A549 (cell line): ENCODE results near the gene GDA. TPM values are rescaled to one million over a fixed set of nuclear protein-coding genes. Genes with fewer than 3 reads are reported as not detected.

Source experiments
- ATAC-seq, 2 experiments: fragments of 200-7000 bp in 1 of 2; fragments of >200 bp in 1 of 2; cut with Nextera tagmentation in 1 of 2; cut with Tn5 transposase in 1 of 2; 3 replicates each; pipeline versions ENCODE4 v1.8.0 to v1.9.1; 2018 to 2020; ENCODE audit warnings: mild to moderate bottlenecking in 1 of 2, moderate library complexity in 1 of 2
- CTCF ChIA-PET: fragments of 300-600 bp; sonication (Branson Sonifier 250); formaldehyde crosslinking; extraction: SDS; loops from one replicate; lab custom pipeline; 2021; ENCODE audit warnings: antibody characterized with exemption, inconsistent platforms; lab: Yijun Ruan, JAX
- POLR2A ChIA-PET: fragments of 350-600 bp; formaldehyde crosslinking; extraction: SDS; loops from one replicate; lab custom pipeline; 2021; ENCODE audit warnings: antibody characterized with exemption, inconsistent platforms; lab: Yijun Ruan, JAX
- DNase-seq, 2 experiments: peaks; one replicate each; pipeline versions ENCODE4 v3.0.0 to v3.0.0-alpha.2; 2011 to 2016; ENCODE audit warnings: low read depth in 1 of 2, low spot score in 1 of 2
- FAIRE-seq: peaks from 2 replicates; lab custom pipeline; 2011; peaks lifted over from hg19 to GRCh38; lab: Jason Lieb, UNC
- H3K27ac ChIP-seq, 2 experiments: fragments of >200 bp; sonication (Bioruptor Twin); formaldehyde crosslinking; 3 replicates each; pipeline ENCODE4 v1.5.1; 2016 to 2017
- H3K4me1 ChIP-seq: fragments of >200 bp; sonication (Bioruptor Twin); formaldehyde crosslinking; 3 replicates; pipeline ENCODE4 v1.6.1; 2016
- H3K4me2 ChIP-seq: fragments of >200 bp; sonication (Bioruptor Twin); formaldehyde crosslinking; 3 replicates; pipeline ENCODE4 v1.6.1; 2016
- H3K4me3 ChIP-seq: fragments of >200 bp; sonication (Bioruptor Twin); formaldehyde crosslinking; 3 replicates; pipeline ENCODE4 v1.5.1; 2016
- H3K9me3 ChIP-seq: fragments of >200 bp; sonication (Bioruptor Twin); formaldehyde crosslinking; 3 replicates; pipeline ENCODE4 v1.6.1; 2016
- ATOH8 ChIP-seq: fragments of 250-450 bp; sonication (Bioruptor Pico); IDR thresholded peaks from 2 replicates; pipeline ENCODE4 v1.5.0; 2020; ENCODE audit warnings: low read depth, mild to moderate bottlenecking, moderate library complexity
- BCL3 ChIP-seq: fragments of >200 bp; sonication (Bioruptor Twin); formaldehyde crosslinking; IDR thresholded peaks from 3 replicates; pipeline ENCODE4 v1.6.1; 2016
- BHLHE40 ChIP-seq: IDR thresholded peaks from 2 replicates; pipeline ENCODE4 v1.6.1; 2012; ENCODE audit warnings: low read depth, low read length, inconsistent platforms
- CEBPB ChIP-seq, 2 experiments: fragments of >200 bp in 1 of 2; sonication (Bioruptor Twin) in 1 of 2; formaldehyde crosslinking in 1 of 2; IDR thresholded peaks; 2 replicates each; pipeline ENCODE4 v1.6.1; 2012 to 2016
- CHD2 ChIP-seq: fragments of 150-350 bp; IDR thresholded peaks from 2 replicates; pipeline ENCODE4 v1.6.1; 2014; ENCODE audit warnings: low read length; ENCODE audit not compliant: partially characterized antibody
- EHF ChIP-seq: fragments of 250-450 bp; sonication (Bioruptor Pico); IDR thresholded peaks from 2 replicates; pipeline ENCODE4 v1.5.0; 2020; ENCODE audit warnings: mild to moderate bottlenecking
- EHMT2 ChIP-seq: fragments of 200-600 bp; sonication (generic); IDR thresholded peaks from 2 replicates; pipeline ENCODE4 v1.6.1; 2016; ENCODE audit warnings: antibody characterized with exemption, low read depth, mild to moderate bottlenecking, moderate library complexity
- ELK1 ChIP-seq: fragments of 150-350 bp; IDR thresholded peaks from 2 replicates; pipeline ENCODE4 v1.6.1; 2014; ENCODE audit warnings: low read depth, mild to moderate bottlenecking, low read length
- ESRRA ChIP-seq: fragments of 150-350 bp; IDR thresholded peaks from 2 replicates; pipeline ENCODE4 v1.6.1; 2014; ENCODE audit warnings: mild to moderate bottlenecking, low read length, borderline replicate concordance
- FOSL2 ChIP-seq, 2 experiments: fragments of 450-650 bp in 1 of 2; fragments of >200 bp in 1 of 2; sonication (Bioruptor Twin) in 1 of 2; formaldehyde crosslinking; IDR thresholded peaks; 2 replicates each; pipeline versions ENCODE4 v1.5.0 to v1.6.1; 2016 to 2020; ENCODE audit warnings: mild to moderate bottlenecking in 1 of 2, moderate library complexity in 1 of 2
- HES2 ChIP-seq: fragments of >200 bp; sonication (Bioruptor Twin); formaldehyde crosslinking; IDR thresholded peaks from 2 replicates; pipeline ENCODE4 v1.6.1; 2016
- HMGXB4 ChIP-seq: fragments of 250-450 bp; sonication (Bioruptor Pico); IDR thresholded peaks from 2 replicates; pipeline ENCODE4 v1.5.0; 2021; ENCODE audit warnings: mild to moderate bottlenecking, moderate library complexity, borderline replicate concordance
- HOXB13 ChIP-seq: fragments of 250-450 bp; sonication (Bioruptor Pico); IDR thresholded peaks from 2 replicates; pipeline ENCODE4 v1.5.0; 2020; ENCODE audit warnings: low read depth, mild to moderate bottlenecking, moderate library complexity
- KDM1A ChIP-seq: fragments of 200-600 bp; sonication (generic); IDR thresholded peaks from 2 replicates; pipeline ENCODE4 v1.6.1; 2016; ENCODE audit warnings: low read depth, mild to moderate bottlenecking
- MAFK ChIP-seq: fragments of 450-650 bp; IDR thresholded peaks from 2 replicates; pipeline ENCODE4 v1.6.1; 2014; ENCODE audit not compliant: partially characterized antibody
- MYC ChIP-seq: IDR thresholded peaks from 2 replicates; pipeline ENCODE4 v1.6.1; 2012; ENCODE audit warnings: mild to moderate bottlenecking, inconsistent platforms, low read length, improper control_type of control experiment, borderline replicate concordance
- PBX3 ChIP-seq: IDR thresholded peaks from 2 replicates; pipeline ENCODE4 v1.6.1; 2012
- RARB ChIP-seq: fragments of 250-450 bp; sonication (Bioruptor Pico); IDR thresholded peaks from 2 replicates; pipeline ENCODE4 v1.8.0; 2021; ENCODE audit warnings: mild to moderate bottlenecking, moderate library complexity
- SMC3 ChIP-seq: fragments of >200 bp; sonication (Bioruptor Twin); formaldehyde crosslinking; IDR thresholded peaks from 3 replicates; pipeline ENCODE4 v1.6.1; 2018; ENCODE audit warnings: inconsistent platforms
- TFCP2L1 ChIP-seq: fragments of 250-450 bp; sonication (Bioruptor Pico); IDR thresholded peaks from 2 replicates; pipeline ENCODE4 v1.5.0; 2021; ENCODE audit warnings: mild to moderate bottlenecking
- TP53 ChIP-seq: fragments of 250-450 bp; sonication (Bioruptor Pico); IDR thresholded peaks from 2 replicates; pipeline ENCODE4 v1.5.0; 2021; ENCODE audit warnings: mild to moderate bottlenecking, moderate library complexity
- ZSCAN20 ChIP-seq: fragments of 250-450 bp; sonication (Bioruptor Pico); IDR thresholded peaks from 2 replicates; pipeline ENCODE4 v1.8.0; 2022; ENCODE audit warnings: mild to moderate bottlenecking, moderate library complexity
- WGBS: methylation state at CpG from one replicate; pipeline ENCODE4 v1.1.6; 2017; ENCODE audit errors: missing lambda C conversion rate; 5-methylcytosine and 5-hydroxymethylcytosine counted together
- polyA plus RNA-seq, 4 experiments: library from polyadenylated mRNA; depleted of rRNA in 3 of 4; stranded (reverse); fragments of >200 nt; fragmentation: RNase III in 1 of 4; extraction: RNeasy Plus Mini Kit Qiagen cat#74134 plus additional on column Dnase treatment in 1 of 4; gene quantifications; 2 replicates in 3 of 4; 3 replicates in 1 of 4; pipeline ENCODE4 v1.2.3, GENCODE V29; 2011 to 2017

The GDA gene
- polyA plus RNA-seq, 2 of the 4 experiments (the other 2 are of a cell fraction) = 0.23 to 1.2 TPM

- H3K4me1 ChIP-seq = no peaks in the 10 kb centered on the region
Observed at GRCh38 chr9:72274441-72274840, 125.2 kb downstream of the GDA start.

GRCh38 chr9:72274916-72275315 is 125.7 kb downstream of the GDA start:
- Histone ChIP-seq H3K4me2 (no peak overlapping the region), H3K9me3 (no peaks in the 10 kb centered on the region), H3K4me3 (no peak overlapping the region), H3K27ac (no peak overlapping the region), H3K4me1 (no peaks in the 10 kb centered on the region)
- ATAC-seq (no peak; a peak in 1 of 6 replicates), FAIRE-seq (no peak), DNase-seq (no peak)
- TF ChIP-seq EHMT2 (no peak), CEBPB (IDR thresholded peaks at IDR 0.05) (no peak), TFCP2L1 (no peak), HES2 (no peak), MAFK (no peak), KDM1A (no peak), RARB (CRISPR knock-in tag) (no peak), HOXB13 (no peak), BHLHE40 (no peak), HMGXB4 (no peak), MYC (no peak), CHD2 (no peak)
- WGBS = 67% methylated on average over 3 of the region's 3 CpGs
- CTCF ChIA-PET = interaction anchor here (1.1 to 17.9 kb wide), 3 partner anchors 235 to 548 kb away, joined by 4 to 340 read pairs (median 275); no protein-coding TSS in a partner anchor
- POLR2A ChIA-PET = no interaction called here

More at GRCh38 chr9:72274441-72274840, 125.2 kb downstream of the GDA start:
- no peak overlapping the region for H3K27ac ChIP-seq
- FAIRE-seq (no peak), DNase-seq (no peak), ATAC-seq (no peak)
- POLR2A ChIA-PET = no interaction called here
- TF ChIP-seq EHMT2 (no peak), TFCP2L1 (no peak), ZSCAN20 (CRISPR knock-in tag) (no peak), EHF (no peak), MAFK (no peak), BCL3 (no peak), PBX3 (no peak), TP53 (CRISPR knock-in tag) (no peak), HES2 (no peak), CEBPB (IDR thresholded peaks at IDR 0.05) (no peak), BHLHE40 (no peak), ELK1 (no peak), ATOH8 (CRISPR knock-in tag) (no peak), ESRRA (no peak), FOSL2 (IDR thresholded peaks at IDR 0.05) (no peak), FOSL2 (CRISPR knock-in tag; IDR thresholded peaks at IDR 0.05) (no peak), SMC3 (no peak)
- H3K4me3 ChIP-seq = no peak overlapping the region
- H3K9me3 ChIP-seq = no peaks in the 10 kb centered on the region
- no peak overlapping the region for H3K4me2 ChIP-seq
- CTCF ChIA-PET = interaction anchor here (0.7 to 17.9 kb wide), 5 partner anchors 9 to 880 kb away, joined by 3 to 340 read pairs (median 5); no protein-coding TSS in a partner anchor
- 68% methylated on average over 4 of the region's 4 CpGs for whole genome bisulfite sequencing
